H1 (cell line): ENCODE results near the gene GPRC5D.

Experiments used
- ASH2L ChIP-seq: fragments of 200-600, 300-600 bp; sonication (generic); IDR thresholded peaks from one replicate; pipeline ENCODE4 v1.7.1; 2017; ENCODE audit warnings: low read length
- CBX5 ChIP-seq: fragments of 300-800, 300-1000 bp; sonication (generic); IDR thresholded peaks from 2 replicates; pipeline ENCODE4 v1.7.1; 2016; ENCODE audit warnings: antibody characterized with exemption, low read length, low read depth
- EP300 ChIP-seq, 2 experiments: IDR thresholded peaks; 1 replicate in 1 of 2; 2 replicates in 1 of 2; pipeline ENCODE4 v1.6.1; 2011 to 2012; ENCODE audit warnings: low read depth in 2 of 2, low read length in 2 of 2, mild to moderate bottlenecking in 2 of 2, borderline replicate concordance in 1 of 2, inconsistent platforms in 1 of 2, moderate library complexity in 1 of 2
- EZH2 ChIP-seq: fragments of 200-600 bp; sonication (generic); IDR thresholded peaks from 2 replicates; pipeline ENCODE4 v1.7.1; 2012; ENCODE audit warnings: low read depth, mild to moderate bottlenecking, moderate library complexity, low read length, inconsistent platforms; ENCODE audit not compliant: severe bottlenecking
- YY1 ChIP-seq: IDR thresholded peaks from 2 replicates; pipeline ENCODE4 v1.6.1; 2011; ENCODE audit warnings: low read depth, mild to moderate bottlenecking, low read length
- TF ChIP-seq, protein P1 (sequence below), 3 experiments: IDR thresholded peaks; 1 replicate in 2 of 3; 2 replicates in 1 of 3; pipeline versions ENCODE4 v1.5.1 to v1.6.1; 2011; ENCODE audit warnings: low read length in 3 of 3, mild to moderate bottlenecking in 3 of 3, inconsistent platforms in 2 of 3, low read depth in 1 of 3, moderate library complexity in 1 of 3; ENCODE audit not compliant: insufficient read depth in 1 of 3; ENCODE audit errors: control extremely low read depth in 1 of 3

DNA sequence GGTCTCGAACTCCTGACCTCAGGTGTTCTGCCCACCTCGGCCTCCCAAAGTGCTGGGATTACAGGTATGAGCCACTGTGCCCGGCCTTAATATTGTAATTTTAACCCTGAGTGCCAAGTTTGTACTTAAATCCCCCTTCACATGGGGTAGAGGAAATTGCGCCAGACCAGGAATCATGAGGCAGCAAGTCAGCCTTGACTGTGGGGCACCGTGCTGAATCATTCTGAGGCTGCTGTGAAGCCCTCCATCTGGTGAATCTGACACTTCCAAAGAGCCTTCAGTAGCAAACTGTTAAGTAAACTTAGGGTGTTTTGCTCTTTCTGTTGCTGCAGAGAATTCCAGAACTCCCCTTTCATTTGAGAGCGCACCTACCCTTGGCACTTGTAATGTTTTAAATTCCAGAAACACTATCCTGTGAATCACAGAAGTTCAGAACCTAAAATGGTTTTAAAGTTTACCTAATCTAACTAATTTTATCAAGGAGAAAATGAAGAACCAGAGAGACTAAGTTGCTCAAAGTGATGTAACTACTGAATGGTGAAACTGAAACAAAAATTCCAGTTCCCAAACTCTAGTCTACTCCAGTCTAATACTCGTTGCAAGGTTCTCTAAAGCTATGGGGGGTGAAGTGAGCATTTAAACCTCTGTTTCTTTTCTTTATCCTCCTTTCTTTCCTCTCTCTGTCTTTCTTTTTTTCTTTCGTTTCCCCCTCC, 40.6 kb upstream of the GPRC5D start:
- TF ChIP-seq EP300 (IDR thresholded peaks at IDR 0.05; ENCODE audit: borderline replicate concordance in 1 of 2, low read depth in 2 of 2, low read length in 2 of 2) (no peak), ASH2L (no peak), EZH2 (no peak), YY1 (no peak), CBX5 (no peak)
- TF ChIP-seq, protein P1, sequence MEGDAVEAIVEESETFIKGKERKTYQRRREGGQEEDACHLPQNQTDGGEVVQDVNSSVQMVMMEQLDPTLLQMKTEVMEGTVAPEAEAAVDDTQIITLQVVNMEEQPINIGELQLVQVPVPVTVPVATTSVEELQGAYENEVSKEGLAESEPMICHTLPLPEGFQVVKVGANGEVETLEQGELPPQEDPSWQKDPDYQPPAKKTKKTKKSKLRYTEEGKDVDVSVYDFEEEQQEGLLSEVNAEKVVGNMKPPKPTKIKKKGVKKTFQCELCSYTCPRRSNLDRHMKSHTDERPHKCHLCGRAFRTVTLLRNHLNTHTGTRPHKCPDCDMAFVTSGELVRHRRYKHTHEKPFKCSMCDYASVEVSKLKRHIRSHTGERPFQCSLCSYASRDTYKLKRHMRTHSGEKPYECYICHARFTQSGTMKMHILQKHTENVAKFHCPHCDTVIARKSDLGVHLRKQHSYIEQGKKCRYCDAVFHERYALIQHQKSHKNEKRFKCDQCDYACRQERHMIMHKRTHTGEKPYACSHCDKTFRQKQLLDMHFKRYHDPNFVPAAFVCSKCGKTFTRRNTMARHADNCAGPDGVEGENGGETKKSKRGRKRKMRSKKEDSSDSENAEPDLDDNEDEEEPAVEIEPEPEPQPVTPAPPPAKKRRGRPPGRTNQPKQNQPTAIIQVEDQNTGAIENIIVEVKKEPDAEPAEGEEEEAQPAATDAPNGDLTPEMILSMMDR (IDR thresholded peaks at IDR 0.05; ENCODE audit: control extremely low read depth in 1 of 3, insufficient read depth in 1 of 3, low read depth in 1 of 3, low read length in 3 of 3) = no peak
